HepG2 (cell line): ENCODE measurements around the gene MPP3. TPM values are rescaled to one million over a fixed set of nuclear protein-coding genes. Genes with fewer than 3 reads are reported as not detected.
A peak's percentile ranks its signal among the peaks of the same experiment; 100 is the strongest.

Source experiments
- ATAC-seq: fragments of 200-7000 bp; cut with Tn5 transposase; 3 replicates; pipeline ENCODE4 v1.9.1; 2020; ENCODE audit warnings: mild to moderate bottlenecking, moderate library complexity
- BruUV-seq: library from RNA; stranded (reverse); fragments of 400-500 nt; replicated peaks from 2 replicates; lab custom pipeline; 2021; lab: Mats Ljungman, UMichigan
- CTCF ChIA-PET: fragments of 300-600 bp; formaldehyde crosslinking; extraction: SDS; loops from one replicate; lab custom pipeline; 2021; ENCODE audit warnings: low total read pairs, inconsistent platforms, low intra/inter-chr PET ratio; lab: Yijun Ruan, JAX
- POLR2A ChIA-PET: fragments of 350-600 bp; sonication (Branson Sonifier 250); formaldehyde crosslinking; loops from one replicate; lab custom pipeline; 2020; ENCODE audit warnings: antibody characterized with exemption, inconsistent platforms; lab: Yijun Ruan, JAX
- DNase-seq: peaks from one replicate; pipeline ENCODE4 v3.0.0-alpha.2; 2015; ENCODE audit warnings: low spot score
- FAIRE-seq: peaks from 3 replicates; lab custom pipeline; 2011; peaks lifted over from hg19 to GRCh38; lab: Jason Lieb, UNC
- H2AFZ ChIP-seq: one replicate; pipeline ENCODE4 v1.6.1; 2011; ENCODE audit warnings: low read length, inconsistent platforms
- H3K27ac ChIP-seq: fragments of 300-600 bp; 3 replicates; pipeline ENCODE4 v1.8.0; 2011; ENCODE audit warnings: mixed run types, mild to moderate bottlenecking, mixed read lengths, low read length, inconsistent platforms; ENCODE audit not compliant: insufficient read depth; ENCODE audit errors: extremely low read length
- H3K27me3 ChIP-seq, 2 experiments: fragments of 200-600 bp in 1 of 2; 2 replicates in 1 of 2; 3 replicates in 1 of 2; pipeline versions ENCODE4 v1.6.0 to v1.8.0; 2011; ENCODE audit warnings: low read length in 2 of 2, mild to moderate bottlenecking in 2 of 2, moderate library complexity in 2 of 2, inconsistent platforms in 1 of 2; ENCODE audit not compliant: insufficient read depth in 2 of 2, control insufficient read depth in 1 of 2
- H3K36me3 ChIP-seq, 2 experiments: fragments of 200-600 bp in 1 of 2; replicated peaks in 1 of 2; 2 replicates in 1 of 2; 3 replicates in 1 of 2; pipeline versions ENCODE4 v1.5.1 to v1.8.0; 2011; ENCODE audit warnings: low read length in 2 of 2, inconsistent platforms in 1 of 2; ENCODE audit not compliant: insufficient read depth in 2 of 2, control insufficient read depth in 1 of 2
- H3K4me1 ChIP-seq: 2 replicates; pipeline ENCODE4 v1.5.1; 2012; ENCODE audit warnings: low read length, inconsistent platforms; ENCODE audit not compliant: insufficient read depth
- H3K4me2 ChIP-seq: 2 replicates; pipeline ENCODE4 v1.6.0; 2011; ENCODE audit warnings: low read depth, low read length, inconsistent platforms
- H3K4me3 ChIP-seq, 3 experiments: fragments of 200-600 bp in 1 of 3; sonication (generic), shearing (Covaris generic) in 1 of 3; replicated peaks in 1 of 3; 2 replicates each; pipeline ENCODE4 v1.5.1; 2011 to 2016; ENCODE audit warnings: low read length in 3 of 3, inconsistent platforms in 2 of 3, low read depth in 2 of 3, mild to moderate bottlenecking in 2 of 3, control low read depth in 1 of 3, mixed read lengths in 1 of 3; ENCODE audit not compliant: insufficient read depth in 1 of 3
- H3K79me2 ChIP-seq: one replicate; pipeline ENCODE4 v1.6.1; 2011; ENCODE audit warnings: low read length, inconsistent platforms; ENCODE audit not compliant: insufficient read depth
- H3K9ac ChIP-seq: 2 replicates; pipeline ENCODE4 v1.6.0; 2011; ENCODE audit warnings: mild to moderate bottlenecking, low read depth, low read length, inconsistent platforms; ENCODE audit not compliant: insufficient read depth
- H3K9me3 ChIP-seq: 2 replicates; pipeline ENCODE4 v1.5.1; 2012; ENCODE audit warnings: mild to moderate bottlenecking, low read length
- H4K20me1 ChIP-seq: 2 replicates; pipeline ENCODE4 v1.6.0; 2011; ENCODE audit warnings: inconsistent platforms, mild to moderate bottlenecking, low read length, moderate library complexity; ENCODE audit not compliant: insufficient read depth
- AGO2 ChIP-seq: fragments of 200-400 bp; formaldehyde crosslinking; optimal IDR thresholded peaks from 2 replicates; pipeline ENCODE3; 2017; ENCODE audit warnings: mild to moderate bottlenecking, low read depth, low read length, moderate library complexity
- ARID2 ChIP-seq: sonication (generic); formaldehyde crosslinking; IDR thresholded peaks from 2 replicates; pipeline ENCODE4 v1.8.1; 2022; ENCODE audit warnings: mild to moderate bottlenecking, missing genetic modification reagents, borderline replicate concordance
- CBX5 ChIP-seq: sonication (generic); formaldehyde crosslinking; IDR thresholded peaks from 2 replicates; pipeline ENCODE4 v1.4.0; 2020; ENCODE audit warnings: missing genetic modification reagents, borderline replicate concordance
- CREB1 ChIP-seq, 2 experiments: fragments of 450-650 bp in 1 of 2; IDR thresholded peaks; 2 replicates each; pipeline ENCODE4 v1.6.1; 2016 to 2017; ENCODE audit warnings: control low read depth in 1 of 2, mild to moderate bottlenecking in 1 of 2, missing compliant biosample characterization in 1 of 2, missing genetic modification characterization in 1 of 2
- ELF1 ChIP-seq: sonication (generic); formaldehyde crosslinking; IDR thresholded peaks from 2 replicates; pipeline ENCODE4 v1.4.0; 2020; ENCODE audit warnings: missing genetic modification reagents
- ELF4 ChIP-seq: sonication (generic); formaldehyde crosslinking; IDR thresholded peaks from 2 replicates; pipeline ENCODE4 v1.5.0; 2020; ENCODE audit warnings: missing genetic modification reagents, mild to moderate bottlenecking, moderate library complexity, borderline replicate concordance
- EP300 ChIP-seq, 3 experiments: sonication (generic) in 1 of 3; formaldehyde crosslinking in 1 of 3; IDR thresholded peaks; 2 replicates each; pipeline versions ENCODE4 v1.5.1 to v1.6.1; 2011 to 2020; ENCODE audit warnings: low read depth in 2 of 3, low read length in 2 of 3, borderline replicate concordance in 1 of 3, improper control_type of control experiment in 1 of 3, mild to moderate bottlenecking in 1 of 3, missing genetic modification reagents in 1 of 3, moderate library complexity in 1 of 3
- JUNB ChIP-seq: sonication (generic); formaldehyde crosslinking; IDR thresholded peaks from 2 replicates; pipeline ENCODE4 v1.8.0; 2022; ENCODE audit warnings: missing genetic modification reagents, mild to moderate bottlenecking, borderline replicate concordance
- MXD3 ChIP-seq: IDR thresholded peaks from 2 replicates; pipeline ENCODE4 v1.6.1; 2016; ENCODE audit warnings: mild to moderate bottlenecking, missing biosample characterization, missing genetic modification reagents
- MYNN ChIP-seq: sonication (generic); formaldehyde crosslinking; IDR thresholded peaks from 2 replicates; pipeline ENCODE4 v1.4.0; 2020; ENCODE audit warnings: mild to moderate bottlenecking, low read depth, missing genetic modification reagents
- NFATC3 ChIP-seq: sonication (generic); formaldehyde crosslinking; IDR thresholded peaks from 2 replicates; pipeline ENCODE4 v1.5.1; 2020; ENCODE audit warnings: mild to moderate bottlenecking, missing genetic modification reagents
- NFRKB ChIP-seq: fragments of 450-650 bp; IDR thresholded peaks from 2 replicates; pipeline ENCODE4 v1.6.1; 2017
- NPAS2 ChIP-seq: sonication (generic); formaldehyde crosslinking; IDR thresholded peaks from 2 replicates; pipeline ENCODE4 v1.8.0; 2022; ENCODE audit warnings: mild to moderate bottlenecking, missing genetic modification reagents, borderline replicate concordance
- RARG ChIP-seq: sonication (generic); formaldehyde crosslinking; IDR thresholded peaks from 2 replicates; pipeline ENCODE4 v1.4.0; 2020; ENCODE audit warnings: low read depth, mild to moderate bottlenecking, missing genetic modification reagents
- RBM22 ChIP-seq: fragments of 200-400 bp; formaldehyde crosslinking; optimal IDR thresholded peaks from 2 replicates; pipeline ENCODE3; 2017; ENCODE audit warnings: mild to moderate bottlenecking, low read length, moderate library complexity
- REXO4 ChIP-seq: sonication (generic); formaldehyde crosslinking; IDR thresholded peaks from 2 replicates; pipeline ENCODE4 v1.8.0; 2022; ENCODE audit warnings: missing genetic modification reagents, mild to moderate bottlenecking, borderline replicate concordance
- SRSF1 ChIP-seq: fragments of 200-400 bp; formaldehyde crosslinking; optimal IDR thresholded peaks from 2 replicates; pipeline ENCODE3; 2017; ENCODE audit warnings: mild to moderate bottlenecking, low read depth, low read length, moderate library complexity
- TFAP4 ChIP-seq: sonication (generic); IDR thresholded peaks from 2 replicates; pipeline ENCODE4 v1.6.1; 2016; ENCODE audit warnings: low read depth, borderline replicate concordance
- TRIM24 ChIP-seq: sonication (generic); formaldehyde crosslinking; IDR thresholded peaks from 2 replicates; pipeline ENCODE4 v1.8.0; 2022; ENCODE audit warnings: mild to moderate bottlenecking, missing genetic modification reagents
- ZFP90 ChIP-seq: sonication (generic); formaldehyde crosslinking; IDR thresholded peaks from 2 replicates; pipeline ENCODE4 v1.8.0; 2022; ENCODE audit warnings: missing genetic modification reagents, mild to moderate bottlenecking, inconsistent platforms, borderline replicate concordance
- ZNF235 ChIP-seq: sonication (generic); formaldehyde crosslinking; IDR thresholded peaks from 2 replicates; pipeline ENCODE4 v1.8.1; 2023; ENCODE audit warnings: mild to moderate bottlenecking, missing genetic modification reagents, borderline replicate concordance
- ZNF331 ChIP-seq: sonication (generic); formaldehyde crosslinking; IDR thresholded peaks from 2 replicates; pipeline ENCODE4 v1.4.0; 2020; ENCODE audit warnings: missing genetic modification reagents
- WGBS: methylation state at CpG from one replicate; pipeline ENCODE4 v1.1.6; 2017; ENCODE audit warnings: low lambda C conversion rate; 5-methylcytosine and 5-hydroxymethylcytosine counted together
- in situ Hi-C: cut with HindIII; loops from 2 replicates; pipeline ENCODE4 v1.10.0; 2017; ENCODE audit warnings: low pct_unique_long_range_greater_than_20kb; ENCODE audit not compliant: extremely low pct_ligation_motif_present
- intact Hi-C: fragments of 100-400 bp; cut with micrococcal nuclease; formaldehyde crosslinking; loops from one replicate; pipeline ENCODE4 v1.10.0; 2022; ENCODE audit not compliant: unreplicated experiment
- polyA plus RNA-seq, 8 experiments: library from polyadenylated mRNA; depleted of rRNA in 3 of 8; stranded (reverse) in 7 of 8; unstranded in 1 of 8; fragments of >200 nt; fragmentation: Illumina TruSeq in 4 of 8; extraction: Trizol in 4 of 8; gene quantifications; 2 replicates each; pipeline versions ENCODE4 v1.2.1 to v1.2.3, GENCODE V29; 2011 to 2016; ENCODE audit warnings: low read depth in 4 of 8, missing spikeins in 1 of 8, mixed read lengths in 1 of 8; ENCODE audit not compliant: insufficient read depth in 1 of 8
- total RNA-seq, 5 experiments: library from RNA; depleted of rRNA; stranded (reverse); fragments of >200 nt; fragmentation: Illumina TruSeq; extraction: Trizol; gene quantifications; 2 replicates each; pipeline ENCODE4 v1.2.3, GENCODE V29; 2016; ENCODE audit warnings: low read depth in 1 of 5

Gene MPP3
- total and polyA plus RNA-seq, 2 of the 13 experiments (the other 11 are each of a cell fraction or from before 2014, with no cell fraction given) = 0.91 to 1.8 TPM

- H3K4me3 ChIP-seq = no peak overlapping the region
- H3K4me2 ChIP-seq = no peak overlapping the region
- no peak overlapping the region for H3K9ac ChIP-seq
- no peak overlapping the region for H3K27ac ChIP-seq
- 19% methylated on average over 5 of the region's 5 CpGs for WGBS
- intact Hi-C loops (no loop called here), in situ Hi-C loops (no loop called here)
- H2AFZ ChIP-seq = no peak overlapping the region
- no peaks in the 10 kb centered on the region for H4K20me1 ChIP-seq
- H3K36me3 ChIP-seq = no peaks in the 10 kb centered on the region
- H3K79me2 ChIP-seq = no peaks in the 10 kb centered on the region
- no peaks in the 10 kb centered on the region for H3K9me3 ChIP-seq
- FAIRE-seq (no peak), DNase-seq (no peak), ATAC-seq (no peak)
- peaks cover 12% of the 10 kb centered on the region for H3K4me1 ChIP-seq
- H3K27me3 ChIP-seq = peaks cover 16 to 75% of the 10 kb centered on the region in 2 experiments
- POLR2A ChIA-PET = no interaction called here
- CTCF ChIA-PET = interaction anchor here (2.4 kb wide), 1 partner anchor 59 kb away, joined by 10 read pairs; no protein-coding TSS in a partner anchor
- no TSS peak for BruUV-seq
- TF ChIP-seq RARG (CRISPR knock-in tag) (no peak), NFRKB (no peak), MYNN (no peak), REXO4 (CRISPR knock-in tag) (no peak), RBM22 (no peak), TRIM24 (CRISPR knock-in tag) (no peak), EP300 (IDR thresholded peaks at IDR 0.05; ENCODE audit: low read depth in 2 of 2, low read length in 2 of 2) (no peak), EP300 (CRISPR knock-in tag; IDR thresholded peaks at IDR 0.05; ENCODE audit: borderline replicate concordance) (no peak), AGO2 (no peak), ZFP90 (no peak), CREB1 (IDR thresholded peaks at IDR 0.05) (peak; percentile 96), CREB1 (CRISPR knock-in tag; IDR thresholded peaks at IDR 0.05) (no peak), JUNB (no peak), ARID2 (CRISPR knock-in tag) (no peak), NPAS2 (CRISPR knock-in tag) (no peak), ZNF331 (no peak), SRSF1 (no peak), MXD3 (CRISPR knock-in tag) (no peak), CBX5 (CRISPR knock-in tag) (no peak), ELF1 (CRISPR knock-in tag) (no peak), ZNF235 (CRISPR knock-in tag) (no peak), ELF4 (CRISPR knock-in tag) (no peak), NFATC3 (CRISPR knock-in tag) (no peak), TFAP4 (no peak)
These were observed 79.3 kb downstream of the MPP3 start for GRCh38 chr17:43753493-43754129.
